ENCODE data around the gene DESI2.

The DESI2 gene

GRCh38 chr1:244652623-244653438 lies at the start of gene DESI2:
Gene DESI2, plus strand, starts transcription at chr1:244653126. Its CDS starts 188 bp downstream, at chr1:244653314.
- Mint-ChIP-seq H3K27me3 (no peaks in the 10 kb centered on the region), H3K36me3 (ENCODE audit: low read depth) (peaks cover 9% of the 10 kb centered on the region), H3K4me3 (peak within 1 kb of the TSS; percentile 87), H3K9me3 (no peaks in the 10 kb centered on the region), H3K27ac (peak within 1 kb of the TSS; percentile 94), H3K4me1 (peaks cover 16% of the 10 kb centered on the region)
- DNase-seq (peak; percentile 94), ATAC-seq (peak; percentile 97)

GRCh38 chr1:244603498-244603897 lies 49.4 kb upstream of the DESI2 start:
- Mint-ChIP-seq H3K27ac (no peak overlapping the region), H3K27me3 (no peaks in the 10 kb centered on the region), H3K4me3 (no peak overlapping the region), H3K4me1 (peaks cover 10% of the 10 kb centered on the region), H3K36me3 (ENCODE audit: low read depth) (no peaks in the 10 kb centered on the region), H3K9me3 (no peaks in the 10 kb centered on the region)
- DNase-seq (no peak), ATAC-seq (no peak)

- Mint-ChIP-seq H3K9me3 (no peaks in the 10 kb centered on the region), H3K27ac (no peak overlapping the region), H3K36me3 (ENCODE audit: low read depth) (no peaks in the 10 kb centered on the region), H3K27me3 (no peaks in the 10 kb centered on the region), H3K4me3 (no peak overlapping the region), H3K4me1 (no peaks in the 10 kb centered on the region)
- DNase-seq (no peak), ATAC-seq (no peak)
Measured at GRCh38 chr1:244605835-244606370, 47.0 kb upstream of the DESI2 start.

GRCh38 chr1:244614113-244614836 lies 38.7 kb upstream of the DESI2 start:
- ATAC-seq = no peak
- no peaks in the 10 kb centered on the region for H3K9me3 Mint-ChIP-seq

GRCh38 chr1:244614879-244615278 lies 38.0 kb upstream of the DESI2 start:
- Mint-ChIP-seq H3K9me3 (no peaks in the 10 kb centered on the region), H3K36me3 (ENCODE audit: low read depth) (no peaks in the 10 kb centered on the region), H3K27ac (no peak overlapping the region), H3K4me3 (no peak overlapping the region), H3K4me1 (no peaks in the 10 kb centered on the region), H3K27me3 (no peaks in the 10 kb centered on the region)
- ATAC-seq = no peak
- no peak for DNase-seq

More at GRCh38 chr1:244614113-244614836, 38.7 kb upstream of the DESI2 start:
- no peak overlapping the region for H3K4me3 Mint-ChIP-seq
- no peak overlapping the region for H3K27ac Mint-ChIP-seq
- no peak for DNase-seq
- no peaks in the 10 kb centered on the region for H3K4me1 Mint-ChIP-seq
- H3K36me3 Mint-ChIP-seq (ENCODE audit: low read depth) = no peaks in the 10 kb centered on the region
- no peaks in the 10 kb centered on the region for H3K27me3 Mint-ChIP-seq

- ATAC-seq (no peak), DNase-seq (no peak)
- no peaks in the 10 kb centered on the region for H3K36me3 Mint-ChIP-seq (ENCODE audit: low read depth)
- no peaks in the 10 kb centered on the region for H3K9me3 Mint-ChIP-seq
- no peak overlapping the region for H3K4me3 Mint-ChIP-seq
- no peak overlapping the region for H3K27ac Mint-ChIP-seq
- no peaks in the 10 kb centered on the region for H3K27me3 Mint-ChIP-seq
- no peaks in the 10 kb centered on the region for H3K4me1 Mint-ChIP-seq
Measured at GRCh38 chr1:244615301-244615700, 37.6 kb upstream of the DESI2 start.

GRCh38 chr1:244626709-244627108 lies 26.2 kb upstream of the DESI2 start:
- ATAC-seq (no peak), DNase-seq (no peak)
- no peaks in the 10 kb centered on the region for H3K4me1 Mint-ChIP-seq
- H3K4me3 Mint-ChIP-seq = no peak overlapping the region
- H3K9me3 Mint-ChIP-seq = no peaks in the 10 kb centered on the region
- no peaks in the 10 kb centered on the region for H3K36me3 Mint-ChIP-seq (ENCODE audit: low read depth)
- H3K27ac Mint-ChIP-seq = no peak overlapping the region
- H3K27me3 Mint-ChIP-seq = peaks cover 5% of the 10 kb centered on the region

GRCh38 chr1:244628789-244629188 lies 24.1 kb upstream of the DESI2 start:
- Mint-ChIP-seq H3K27me3 (peaks cover 3% of the 10 kb centered on the region), H3K4me3 (no peak overlapping the region), H3K9me3 (no peaks in the 10 kb centered on the region), H3K36me3 (ENCODE audit: low read depth) (no peaks in the 10 kb centered on the region), H3K4me1 (no peaks in the 10 kb centered on the region), H3K27ac (no peak overlapping the region)
- ATAC-seq = no peak
- no peak for DNase-seq

- no peaks in the 10 kb centered on the region for H3K4me1 Mint-ChIP-seq
- H3K9me3 Mint-ChIP-seq = no peaks in the 10 kb centered on the region
- DNase-seq (no peak), ATAC-seq (no peak)
- no peak overlapping the region for H3K4me3 Mint-ChIP-seq
- H3K36me3 Mint-ChIP-seq (ENCODE audit: low read depth) = no peaks in the 10 kb centered on the region
- H3K27ac Mint-ChIP-seq = no peak overlapping the region
- H3K27me3 Mint-ChIP-seq = no peaks in the 10 kb centered on the region
Measured at GRCh38 chr1:244633140-244633539, 19.8 kb upstream of the DESI2 start.

- ATAC-seq (no peak), DNase-seq (no peak)
- H3K27me3 Mint-ChIP-seq = no peaks in the 10 kb centered on the region
- H3K4me3 Mint-ChIP-seq = no peak overlapping the region
- no peaks in the 10 kb centered on the region for H3K4me1 Mint-ChIP-seq
- H3K36me3 Mint-ChIP-seq (ENCODE audit: low read depth) = no peaks in the 10 kb centered on the region
- no peak overlapping the region for H3K27ac Mint-ChIP-seq
- no peaks in the 10 kb centered on the region for H3K9me3 Mint-ChIP-seq
Measured at GRCh38 chr1:244634546-244634945, 18.4 kb upstream of the DESI2 start.

GRCh38 chr1:244636488-244637259 lies 16.3 kb upstream of the DESI2 start:
- Mint-ChIP-seq H3K27me3 (peaks cover 2% of the 10 kb centered on the region), H3K27ac (no peak overlapping the region), H3K4me1 (no peaks in the 10 kb centered on the region), H3K9me3 (no peaks in the 10 kb centered on the region), H3K4me3 (no peak overlapping the region), H3K36me3 (ENCODE audit: low read depth) (no peaks in the 10 kb centered on the region)
- ATAC-seq (no peak), DNase-seq (no peak)

- ATAC-seq (no peak), DNase-seq (no peak)
- Mint-ChIP-seq H3K9me3 (no peaks in the 10 kb centered on the region), H3K4me1 (no peaks in the 10 kb centered on the region), H3K36me3 (ENCODE audit: low read depth) (no peaks in the 10 kb centered on the region), H3K27ac (no peak overlapping the region), H3K27me3 (peaks cover 2% of the 10 kb centered on the region), H3K4me3 (no peak overlapping the region)
Measured at GRCh38 chr1:244639561-244639960, 13.4 kb upstream of the DESI2 start.

- Mint-ChIP-seq H3K4me3 (no peak overlapping the region), H3K9me3 (no peaks in the 10 kb centered on the region), H3K36me3 (ENCODE audit: low read depth) (no peaks in the 10 kb centered on the region), H3K4me1 (no peaks in the 10 kb centered on the region), H3K27me3 (peaks cover 2% of the 10 kb centered on the region), H3K27ac (no peak overlapping the region)
- ATAC-seq = no peak
- DNase-seq = no peak
Measured at GRCh38 chr1:244640917-244641316, 12.0 kb upstream of the DESI2 start.

GRCh38 chr1:244642526-244642925 lies 10.4 kb upstream of the DESI2 start:
- no peaks in the 10 kb centered on the region for H3K36me3 Mint-ChIP-seq (ENCODE audit: low read depth)
- H3K4me1 Mint-ChIP-seq = no peaks in the 10 kb centered on the region
- H3K4me3 Mint-ChIP-seq = no peak overlapping the region
- peaks cover 2% of the 10 kb centered on the region for H3K27me3 Mint-ChIP-seq
- no peaks in the 10 kb centered on the region for H3K9me3 Mint-ChIP-seq
- no peak for DNase-seq
- no peak for ATAC-seq
- no peak overlapping the region for H3K27ac Mint-ChIP-seq

All from activated naive CD8-positive, alpha-beta T cell treated with anti-CD3 and anti-CD28 coated beads, Interleukin-2, amount 50 U/mL, for 24 hours (primary cell).